Colon (tissue), 2 donors: Measurements from ENCODE around the gene CD7.
"Not testable (repeated sequence)": the region's sequence is repeated elsewhere in the genome, so short reads cannot be mapped to it uniquely, and the experiment has no call there.

Experiments
- FAIRE-seq: peaks from 2 replicates; lab custom pipeline; 2012; peaks lifted over from hg19 to GRCh38; lab: Jason Lieb, UNC
- donor health status: control.
- donor health status: control.

The CD7 gene

GRCh38 chr17:82317394-82318168, at the start of gene CD7:
TSS of gene CD7 (minus strand) at chr17:82317608. CDS start at chr17:82317495, 113 bp downstream.
- FAIRE-seq: no peak

- FAIRE-seq: no peak
These were observed 49.3 kb upstream of the CD7 start for GRCh38 chr17:82366749-82367148.

- no peak for FAIRE-seq
These were observed 48.3 kb upstream of the CD7 start for GRCh38 chr17:82365606-82366295.

GRCh38 chr17:82361885-82362633, 44.7 kb upstream of the CD7 start:
- no peak for FAIRE-seq

DNA sequence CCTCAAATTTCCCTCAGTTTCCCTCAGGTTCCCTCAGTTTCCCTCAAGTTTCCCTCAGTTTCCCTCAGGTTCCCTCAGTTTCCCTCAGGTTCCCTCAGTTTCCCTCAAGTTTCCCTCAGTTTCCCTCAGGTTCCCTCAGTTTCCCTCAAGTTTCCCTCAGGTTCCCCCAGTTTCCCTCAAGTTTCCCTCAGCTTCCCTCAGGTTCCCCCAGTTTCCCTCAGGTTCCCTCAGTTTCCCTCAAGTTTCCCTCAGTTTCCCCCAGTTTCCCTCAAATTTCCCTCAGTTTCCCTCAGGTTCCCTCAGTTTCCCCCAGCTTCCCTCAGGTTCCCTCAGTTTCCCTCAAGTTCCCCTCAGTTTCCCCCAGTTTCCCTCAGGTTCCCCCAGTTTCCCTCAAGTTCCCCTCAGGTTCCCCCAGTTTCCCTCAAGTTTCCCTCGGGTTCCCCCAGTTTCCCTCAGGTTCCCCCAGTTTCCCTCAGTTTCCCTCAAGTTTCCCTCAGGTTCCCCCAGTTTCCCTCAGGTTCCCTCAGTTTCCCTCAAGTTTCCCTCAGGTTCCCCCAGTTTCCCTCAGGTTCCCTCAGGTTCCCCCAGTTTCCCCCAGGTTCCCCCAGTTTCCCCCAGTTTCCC, 42.2 kb upstream of the CD7 start:
- FAIRE-seq: not testable (repeated sequence)

DNA sequence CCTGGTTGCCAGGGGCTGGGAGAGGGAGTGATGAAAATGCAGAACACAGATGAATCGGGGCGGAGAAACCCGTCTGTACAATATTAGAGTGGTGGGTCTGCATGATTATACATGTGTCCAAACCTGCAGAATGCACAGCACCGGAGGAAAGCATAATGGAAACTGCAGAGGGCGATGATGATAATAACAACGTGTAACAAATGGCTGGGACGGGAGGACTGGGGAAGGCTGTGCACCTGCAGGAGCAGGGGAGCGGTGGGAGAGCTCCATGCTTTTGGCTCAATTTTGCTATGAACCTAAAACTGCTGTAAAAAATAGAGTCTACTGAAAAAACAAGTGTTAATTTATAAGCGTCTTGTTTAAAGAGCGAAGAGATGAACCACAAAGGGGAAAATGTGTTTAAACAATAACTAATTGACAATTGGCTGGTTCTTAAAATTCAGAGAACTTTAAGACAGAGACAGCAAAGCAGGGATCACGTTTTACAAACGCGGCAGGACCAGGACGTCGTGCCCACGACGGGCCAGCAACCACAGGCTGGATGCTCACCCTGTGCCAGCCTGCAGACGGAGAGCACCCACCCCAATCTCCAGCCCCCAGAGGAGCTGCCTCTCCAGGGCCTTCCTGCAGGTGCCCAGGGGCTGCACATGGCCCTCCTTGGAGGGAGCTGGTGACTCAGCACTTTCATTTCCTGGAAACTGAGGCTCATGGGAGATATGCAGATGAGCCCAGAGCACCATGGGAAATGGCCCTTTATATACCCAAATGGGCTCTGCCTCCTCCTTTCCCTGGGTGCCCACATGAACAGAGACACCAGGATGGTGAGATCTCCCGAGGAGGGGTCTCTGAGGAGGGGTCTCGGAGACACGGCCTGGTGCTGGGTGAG, 41.3 kb upstream of the CD7 start, which contains the start of gene TEX19:
TEX19 (plus strand) TSS at position 783 of the 886 bp plus-strand sequence. CDS start 2,904 bp downstream, outside the sequence.
- no peak for FAIRE-seq

DNA sequence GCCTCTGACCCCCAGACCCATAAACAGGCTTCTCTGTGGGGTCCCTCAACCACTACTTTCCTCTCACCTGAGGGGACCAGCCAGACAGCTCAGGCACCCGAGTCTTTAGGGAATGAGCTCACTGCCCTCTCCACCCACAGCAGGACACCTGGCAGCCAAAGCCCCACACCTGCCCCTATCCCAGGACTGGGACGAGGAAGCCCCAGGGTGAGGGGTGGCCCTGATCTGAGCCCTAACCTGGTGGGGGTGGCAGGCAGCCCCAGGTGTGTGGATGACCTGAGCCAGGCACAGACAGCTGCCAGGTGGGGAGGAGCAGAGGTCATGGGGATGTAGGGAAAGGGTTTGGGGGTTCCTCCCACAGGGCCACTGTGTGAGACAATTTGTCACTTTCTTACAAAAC, 40.0 kb upstream of the CD7 start:
- no peak for FAIRE-seq

GRCh38 chr17:82356845-82357355, 39.5 kb upstream of the CD7 start:
- FAIRE-seq: no peak

DNA sequence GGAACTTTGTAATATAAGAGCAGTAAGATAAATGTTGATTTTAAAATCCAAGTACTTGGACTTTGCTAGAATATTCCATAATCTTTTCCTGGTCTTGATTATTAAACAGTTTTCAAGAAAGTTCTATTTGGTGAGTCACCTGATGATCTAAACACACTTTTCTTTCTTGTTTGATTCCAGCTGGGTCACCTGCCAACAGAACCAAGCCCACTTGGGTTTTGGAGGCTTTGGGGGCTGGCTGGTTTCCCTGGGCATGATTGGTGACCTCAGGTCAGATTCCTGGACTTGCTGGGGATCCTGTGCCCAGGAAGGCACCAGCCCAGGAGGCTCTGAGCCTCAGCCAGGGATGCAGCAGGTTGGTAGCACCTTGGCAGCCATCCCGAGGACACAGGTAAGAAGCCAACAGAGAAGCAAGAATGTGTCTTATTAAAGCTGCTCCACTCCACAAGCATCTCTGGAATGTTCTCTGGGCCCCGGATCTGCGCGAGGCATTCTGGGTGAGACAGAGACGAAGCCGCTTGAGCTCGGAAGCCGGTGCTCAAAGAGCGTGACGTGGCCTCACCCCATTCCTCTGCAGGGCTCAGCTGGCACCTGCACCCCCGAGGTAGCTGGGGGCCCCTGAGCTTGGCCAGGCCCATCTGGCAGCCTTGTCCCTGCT, 38.5 kb upstream of the CD7 start:
- FAIRE-seq: no peak

GRCh38 chr17:82354804-82355308, 37.4 kb upstream of the CD7 start:
- FAIRE-seq: no peak

DNA sequence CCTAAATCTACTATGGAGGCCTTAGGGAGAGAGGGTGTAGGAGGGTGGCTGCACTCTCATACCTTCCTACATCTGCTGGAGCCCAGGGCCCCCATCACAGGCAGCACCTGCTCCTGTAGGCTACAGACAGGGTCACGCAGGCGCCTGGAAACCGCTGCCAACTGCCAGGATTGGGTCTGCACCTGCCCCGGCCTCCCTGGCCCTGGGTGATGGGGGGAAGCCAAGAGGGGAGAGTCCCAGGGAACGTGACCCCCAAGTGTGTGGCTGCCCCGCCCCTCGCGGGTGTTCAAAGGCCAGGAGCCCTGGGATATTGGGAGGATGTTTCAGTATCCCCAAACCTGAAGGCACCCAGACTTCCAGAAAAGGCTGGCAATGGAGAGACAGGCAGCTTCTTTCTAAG, 36.1 kb upstream of the CD7 start:
- no peak for FAIRE-seq

GRCh38 chr17:82351713-82352488, 34.5 kb upstream of the CD7 start:
- no peak for FAIRE-seq

GRCh38 chr17:82351254-82351712, 33.9 kb upstream of the CD7 start:
- no peak for FAIRE-seq

DNA sequence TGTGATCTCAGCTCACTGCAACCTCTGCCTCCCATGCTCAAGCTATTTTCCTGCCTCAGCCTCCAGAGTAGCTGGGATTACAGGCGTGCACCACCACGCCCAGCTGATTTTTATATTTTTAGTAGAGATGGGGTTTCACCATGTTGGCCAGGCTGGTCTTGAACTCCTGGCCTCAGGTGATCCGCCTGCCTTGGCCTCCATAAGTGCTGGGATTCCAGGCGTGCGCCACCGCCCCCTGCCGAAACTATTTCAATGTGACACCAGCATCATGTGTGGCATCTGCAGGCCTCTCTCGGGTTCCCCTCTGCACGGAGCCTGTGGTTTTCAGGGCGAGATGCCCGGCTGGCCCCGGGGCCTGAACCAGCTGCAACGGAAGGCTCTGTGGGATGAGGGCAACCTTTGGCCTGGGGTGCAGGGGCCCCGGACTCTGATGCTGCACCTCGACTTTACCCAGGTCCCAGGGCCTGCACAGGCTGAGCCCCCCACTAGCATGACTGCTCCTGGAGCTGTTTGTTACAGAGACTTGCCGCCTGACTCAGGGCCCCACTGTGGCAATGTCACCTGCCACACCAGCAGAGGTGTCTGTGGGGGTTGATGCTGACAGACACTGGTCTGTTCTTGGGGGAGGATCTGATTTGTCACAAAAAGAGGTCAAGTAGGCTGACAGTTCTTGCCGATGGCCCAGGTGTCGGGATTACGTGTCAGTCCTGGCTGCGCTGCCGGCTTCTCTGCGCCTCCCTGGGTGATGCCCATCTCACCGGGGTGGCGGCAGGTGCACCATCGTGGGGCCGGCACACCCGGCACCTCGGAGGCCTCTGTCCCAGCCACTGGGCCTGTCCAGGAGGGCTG, 33.0 kb upstream of the CD7 start:
- FAIRE-seq: no peak

GRCh38 chr17:82349287-82349701, 31.9 kb upstream of the CD7 start:
- no peak for FAIRE-seq

GRCh38 chr17:82348866-82349265, 31.5 kb upstream of the CD7 start:
- no peak for FAIRE-seq

DNA sequence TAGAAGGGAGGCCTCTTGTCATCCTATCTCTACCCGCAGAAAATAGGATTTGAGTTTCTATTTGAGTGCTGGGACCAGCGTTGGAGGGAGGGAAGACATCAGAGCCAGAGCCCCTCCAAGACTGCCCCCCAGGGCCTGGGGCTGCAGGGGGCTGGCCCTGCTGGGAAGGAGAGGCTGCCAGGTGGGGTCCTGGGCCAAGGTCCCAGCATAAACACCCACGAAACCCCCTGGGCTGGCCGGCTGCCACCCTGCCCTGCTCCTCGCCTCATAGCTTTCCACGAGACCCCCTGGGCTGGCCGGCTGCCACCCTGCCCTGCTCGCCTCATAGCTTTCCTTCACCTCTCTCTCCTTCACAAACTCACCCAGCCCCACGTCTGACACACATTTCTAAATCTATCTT, 31.0 kb upstream of the CD7 start:
- FAIRE-seq: no peak

DNA sequence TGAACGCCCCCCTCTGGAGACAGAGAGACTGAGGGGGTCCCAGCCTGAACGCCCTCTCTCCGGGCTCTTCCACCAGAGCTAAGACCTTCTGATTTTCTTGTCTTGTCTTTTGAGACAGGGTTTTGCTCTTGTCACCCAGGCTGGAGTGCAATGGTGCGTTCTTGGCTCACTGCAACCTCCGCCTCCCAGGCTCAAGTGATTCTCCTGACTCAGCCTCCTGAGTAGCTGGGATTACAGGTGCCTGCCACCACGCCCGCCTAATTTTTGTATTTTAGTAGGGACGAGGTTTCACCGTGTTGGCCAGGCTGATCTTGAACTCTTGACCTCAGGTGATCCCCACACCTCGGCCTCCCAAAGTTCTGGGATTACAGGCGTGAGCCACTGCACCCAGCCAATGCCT, 30.6 kb upstream of the CD7 start:
- FAIRE-seq: not testable (repeated sequence)
